Measurements from ENCODE around the gene PDSS2. TPM values are rescaled to one million over a fixed set of nuclear protein-coding genes. Genes with fewer than 3 reads are reported as not detected.

Gene PDSS2
- polyA plus RNA-seq, 1 donor (not counting 4 experiments of a cell fraction or from before 2014, with no cell fraction given): 12.5 TPM

- Histone ChIP-seq H3K4me1 (ENCODE audit: control insufficient read depth, extremely low read depth, insufficient read depth, low read length) (no peaks in the 10 kb centered on the region), H4K20me1 (ENCODE audit: control insufficient read depth, extremely low read depth, insufficient read depth, low read length) (no peaks in the 10 kb centered on the region), H3K9ac (ENCODE audit: control insufficient read depth, extremely low read depth, insufficient read depth, low read length) (no peak overlapping the region), H3K27me3 (ENCODE audit: control insufficient read depth, extremely low read depth, insufficient read depth, low read length) (no peaks in the 10 kb centered on the region), H3K9me3 (ENCODE audit: control insufficient read depth, low read depth, low read length) (no peaks in the 10 kb centered on the region), H3K79me2 (ENCODE audit: control insufficient read depth, insufficient read depth, low read length) (no peaks in the 10 kb centered on the region), H3K4me2 (ENCODE audit: control insufficient read depth, extremely low read depth, insufficient read depth, low read depth, low read length) (no peak overlapping the region), H3K36me3 (ENCODE audit: control insufficient read depth in 2 of 2, extremely low read depth in 1 of 2, insufficient read depth in 2 of 2, low read length in 2 of 2) (no peaks in the 10 kb centered on the region), H3K9me1 (ENCODE audit: control insufficient read depth, extremely low read depth, insufficient read depth, low read length) (no peaks in the 10 kb centered on the region), H3K27ac (ENCODE audit: control insufficient read depth, insufficient read depth, low read length) (no peak overlapping the region), H2AFZ (ENCODE audit: control insufficient read depth, low read length) (no peak overlapping the region), H3K4me3 (ENCODE audit: control insufficient read depth in 2 of 3, extremely low read depth in 1 of 3, insufficient read depth in 2 of 3, low read depth in 1 of 3, low read length in 3 of 3) (no peak overlapping the region)
- dilution Hi-C loops (cut with MboI; ENCODE audit: extremely low pct_ligation_motif_present, low sequenced_read_pairs): no loop called here
- TF ChIP-seq EZH2 (IDR thresholded peaks at IDR 0.05; ENCODE audit: low read length) (no peak), CTCF (optimal IDR thresholded peaks at IDR 0.05 in 1 of 3, IDR thresholded peaks at IDR 0.05 in 1 of 3, conservative IDR thresholded peaks at IDR 0.05 in 1 of 3; ENCODE audit: extremely low read depth in 1 of 3, insufficient read depth in 2 of 3, low read length in 3 of 3) (no peak)
- DNase-seq (ENCODE audit: low read depth, low spot score): no peak
- no peak for FAIRE-seq
These were observed 330.8 kb downstream of the PDSS2 start for GRCh38 chr6:107128577-107128976.

GRCh38 chr6:107128175-107128574 lies 331.2 kb downstream of the PDSS2 start:
- Histone ChIP-seq H2AFZ (ENCODE audit: control insufficient read depth, low read length) (no peak overlapping the region), H3K4me2 (ENCODE audit: control insufficient read depth, extremely low read depth, insufficient read depth, low read depth, low read length) (no peak overlapping the region), H3K27me3 (ENCODE audit: control insufficient read depth, extremely low read depth, insufficient read depth, low read length) (no peaks in the 10 kb centered on the region), H3K4me3 (ENCODE audit: control insufficient read depth in 2 of 3, extremely low read depth in 1 of 3, insufficient read depth in 2 of 3, low read depth in 1 of 3, low read length in 3 of 3) (no peak overlapping the region), H3K79me2 (ENCODE audit: control insufficient read depth, insufficient read depth, low read length) (no peaks in the 10 kb centered on the region), H4K20me1 (ENCODE audit: control insufficient read depth, extremely low read depth, insufficient read depth, low read length) (no peaks in the 10 kb centered on the region), H3K4me1 (ENCODE audit: control insufficient read depth, extremely low read depth, insufficient read depth, low read length) (no peaks in the 10 kb centered on the region), H3K9ac (ENCODE audit: control insufficient read depth, extremely low read depth, insufficient read depth, low read length) (no peak overlapping the region), H3K9me1 (ENCODE audit: control insufficient read depth, extremely low read depth, insufficient read depth, low read length) (no peaks in the 10 kb centered on the region), H3K9me3 (ENCODE audit: control insufficient read depth, low read depth, low read length) (no peaks in the 10 kb centered on the region), H3K36me3 (ENCODE audit: control insufficient read depth in 2 of 2, extremely low read depth in 1 of 2, insufficient read depth in 2 of 2, low read length in 2 of 2) (no peaks in the 10 kb centered on the region), H3K27ac (ENCODE audit: control insufficient read depth, insufficient read depth, low read length) (no peak overlapping the region)
- FAIRE-seq (no peak), DNase-seq (ENCODE audit: low read depth, low spot score) (no peak)
- dilution Hi-C loops (cut with MboI; ENCODE audit: extremely low pct_ligation_motif_present, low sequenced_read_pairs): no loop called here
- TF ChIP-seq EZH2 (IDR thresholded peaks at IDR 0.05; ENCODE audit: low read length) (no peak), CTCF (optimal IDR thresholded peaks at IDR 0.05 in 1 of 3, IDR thresholded peaks at IDR 0.05 in 1 of 3, conservative IDR thresholded peaks at IDR 0.05 in 1 of 3; ENCODE audit: extremely low read depth in 1 of 3, insufficient read depth in 2 of 3, low read length in 3 of 3) (no peak)

All from keratinocyte (primary cell).